GM12864 (cell line): ENCODE measurements around the gene CDHR4.

ENCODE experiments used
- DNase-seq: peaks from one replicate; pipeline ENCODE4 v3.0.0-alpha.2; 2011; ENCODE audit warnings: low read depth
- H3K4me3 ChIP-seq: 2 replicates; pipeline ENCODE4 v1.5.1; 2011; ENCODE audit warnings: mild to moderate bottlenecking, low read depth, low read length, control low read depth
- TF ChIP-seq, protein P1 (sequence below): IDR thresholded peaks from 2 replicates; pipeline ENCODE4 v1.5.1; 2011; ENCODE audit warnings: low read depth, mild to moderate bottlenecking, moderate library complexity, low read length, control low read depth, inconsistent platforms; ENCODE audit errors: missing control alignments

CDHR4 gene

DNA sequence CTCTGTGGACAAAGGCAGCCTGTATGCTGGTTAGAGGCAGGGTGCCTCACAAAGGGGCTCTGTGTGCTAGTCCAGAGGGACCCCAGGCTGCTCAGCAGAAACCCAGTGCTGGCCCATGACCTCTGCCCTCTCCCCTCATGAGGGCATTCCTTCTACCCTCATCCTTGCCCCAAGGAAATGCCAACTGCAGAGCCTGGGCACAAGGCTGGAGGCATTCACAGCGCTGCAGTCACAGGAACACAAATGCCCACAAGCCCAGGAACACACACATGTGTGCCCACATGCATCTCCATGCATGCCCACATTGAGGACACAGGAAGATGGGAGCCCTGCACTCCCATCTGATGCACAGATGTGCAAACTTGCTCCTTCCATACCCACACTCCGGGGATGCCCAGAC is 7.2 kb upstream of the CDHR4 start:
- TF ChIP-seq, protein P1, sequence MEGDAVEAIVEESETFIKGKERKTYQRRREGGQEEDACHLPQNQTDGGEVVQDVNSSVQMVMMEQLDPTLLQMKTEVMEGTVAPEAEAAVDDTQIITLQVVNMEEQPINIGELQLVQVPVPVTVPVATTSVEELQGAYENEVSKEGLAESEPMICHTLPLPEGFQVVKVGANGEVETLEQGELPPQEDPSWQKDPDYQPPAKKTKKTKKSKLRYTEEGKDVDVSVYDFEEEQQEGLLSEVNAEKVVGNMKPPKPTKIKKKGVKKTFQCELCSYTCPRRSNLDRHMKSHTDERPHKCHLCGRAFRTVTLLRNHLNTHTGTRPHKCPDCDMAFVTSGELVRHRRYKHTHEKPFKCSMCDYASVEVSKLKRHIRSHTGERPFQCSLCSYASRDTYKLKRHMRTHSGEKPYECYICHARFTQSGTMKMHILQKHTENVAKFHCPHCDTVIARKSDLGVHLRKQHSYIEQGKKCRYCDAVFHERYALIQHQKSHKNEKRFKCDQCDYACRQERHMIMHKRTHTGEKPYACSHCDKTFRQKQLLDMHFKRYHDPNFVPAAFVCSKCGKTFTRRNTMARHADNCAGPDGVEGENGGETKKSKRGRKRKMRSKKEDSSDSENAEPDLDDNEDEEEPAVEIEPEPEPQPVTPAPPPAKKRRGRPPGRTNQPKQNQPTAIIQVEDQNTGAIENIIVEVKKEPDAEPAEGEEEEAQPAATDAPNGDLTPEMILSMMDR = no peak
- H3K4me3 ChIP-seq = no peak overlapping the region
- DNase-seq = no peak

DNA sequence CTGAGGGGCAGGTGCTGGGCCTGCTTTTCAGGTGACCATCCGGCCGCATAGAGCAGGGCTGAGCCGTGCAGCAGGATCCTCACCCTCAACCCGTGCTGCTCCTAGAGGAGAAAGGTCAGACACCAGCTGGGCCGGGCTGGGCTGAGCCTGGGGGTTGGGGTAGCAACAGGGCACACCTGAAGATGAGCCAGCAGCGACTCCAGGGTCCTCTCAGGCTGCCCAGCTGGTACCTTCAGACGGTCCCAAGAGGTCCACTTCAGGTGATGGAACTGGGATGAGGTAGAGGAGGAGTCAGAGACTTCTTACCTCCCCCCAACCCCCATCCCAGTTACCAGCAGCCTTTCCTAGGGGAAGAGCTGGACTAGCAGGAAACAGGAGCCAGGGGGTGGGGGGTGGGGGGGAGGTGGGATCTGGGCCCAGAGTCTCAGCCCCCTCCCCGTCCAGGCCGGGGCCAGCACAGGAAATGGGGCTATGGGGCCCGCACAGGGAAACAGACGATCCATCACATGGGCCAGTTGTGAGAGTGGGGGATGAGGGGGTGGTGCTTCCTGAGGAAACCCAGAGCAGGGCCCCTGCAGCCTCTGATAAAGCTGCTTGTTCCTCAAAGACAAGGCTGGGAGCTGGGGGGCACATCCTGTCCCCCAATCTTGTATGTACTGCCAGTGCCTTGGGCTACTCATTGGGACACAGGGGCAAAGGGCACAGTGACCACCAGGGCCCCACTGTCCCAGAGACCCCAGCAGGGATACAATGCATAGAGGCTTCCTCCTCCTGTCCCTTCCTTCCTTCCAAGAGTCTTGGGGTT is 6.4 kb upstream of the CDHR4 start:
- no peak overlapping the region for H3K4me3 ChIP-seq
- TF ChIP-seq, protein P1 = no peak

DNA sequence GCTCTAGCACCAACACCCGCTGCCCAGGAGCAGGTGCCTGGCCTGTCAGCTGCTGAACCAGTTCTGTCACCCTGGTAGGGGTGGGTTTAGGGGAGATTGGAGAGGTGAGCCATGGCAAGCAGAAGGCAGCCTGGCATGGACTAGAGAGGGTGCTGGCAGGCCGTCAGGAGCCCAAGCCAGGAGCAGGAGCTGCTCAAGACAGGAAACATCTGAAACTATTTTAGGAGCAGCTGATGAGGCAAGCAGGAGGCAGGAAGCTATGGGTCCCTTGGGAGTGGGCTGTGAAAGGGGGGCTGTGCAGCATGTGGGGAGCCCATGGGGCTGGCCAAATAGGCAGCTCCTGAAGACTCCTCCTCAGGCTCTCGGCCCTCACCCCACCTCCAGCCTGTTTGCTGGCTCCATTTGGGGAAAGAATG is 5.7 kb upstream of the CDHR4 start:
- DNase-seq = no peak
- no peak overlapping the region for H3K4me3 ChIP-seq
- TF ChIP-seq, protein P1 = no peak

More for the DNA sequence above, 6.4 kb upstream of the CDHR4 start:
- no peak for DNase-seq

DNA sequence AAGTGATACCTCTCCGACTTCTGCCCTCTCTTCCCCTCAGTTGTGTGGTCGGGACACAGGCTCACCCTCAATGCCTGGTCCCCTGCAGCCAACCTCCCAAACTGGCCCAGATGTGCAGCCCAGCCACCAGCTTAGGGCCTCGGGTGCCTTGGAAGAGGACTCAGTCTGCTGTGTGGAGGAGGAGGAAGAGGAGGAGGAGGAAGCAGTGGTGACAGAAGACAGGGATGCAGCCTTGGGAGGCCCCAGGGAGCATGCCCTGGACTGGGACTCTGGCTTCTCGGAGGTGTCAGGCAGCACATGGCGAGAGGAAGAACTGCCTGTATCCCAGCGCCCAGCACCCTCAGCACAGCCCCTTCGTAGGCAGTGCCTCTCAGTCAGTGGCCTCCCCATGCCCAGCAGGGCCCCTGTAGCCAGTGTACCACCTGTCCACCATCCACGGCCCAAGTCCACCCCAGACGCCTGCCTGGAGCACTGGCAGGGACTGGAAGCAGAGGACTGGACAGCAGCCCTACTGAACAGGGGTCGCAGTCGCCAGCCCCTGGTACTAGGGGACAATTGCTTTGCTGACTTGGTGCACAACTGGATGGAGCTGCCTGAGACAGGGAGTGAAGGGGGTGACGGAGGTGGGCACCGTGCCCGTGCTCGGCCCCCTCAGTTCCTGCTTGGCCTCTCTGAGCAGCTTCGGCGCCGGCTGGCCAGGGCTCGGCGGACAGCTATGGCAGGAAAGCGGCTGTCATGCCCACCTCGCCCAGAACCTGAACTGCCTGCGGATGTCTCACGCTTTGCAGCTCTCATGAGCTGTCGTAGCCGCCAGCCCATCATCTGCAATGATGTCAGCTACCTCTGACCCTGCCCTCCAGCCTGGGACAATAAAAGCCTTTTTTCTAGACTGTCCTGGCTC is 4.7 kb upstream of the CDHR4 start:
- TF ChIP-seq, protein P1 = peak; percentile 1
- DNase-seq = no peak
- H3K4me3 ChIP-seq = peak overlapping the region; percentile 86

DNA sequence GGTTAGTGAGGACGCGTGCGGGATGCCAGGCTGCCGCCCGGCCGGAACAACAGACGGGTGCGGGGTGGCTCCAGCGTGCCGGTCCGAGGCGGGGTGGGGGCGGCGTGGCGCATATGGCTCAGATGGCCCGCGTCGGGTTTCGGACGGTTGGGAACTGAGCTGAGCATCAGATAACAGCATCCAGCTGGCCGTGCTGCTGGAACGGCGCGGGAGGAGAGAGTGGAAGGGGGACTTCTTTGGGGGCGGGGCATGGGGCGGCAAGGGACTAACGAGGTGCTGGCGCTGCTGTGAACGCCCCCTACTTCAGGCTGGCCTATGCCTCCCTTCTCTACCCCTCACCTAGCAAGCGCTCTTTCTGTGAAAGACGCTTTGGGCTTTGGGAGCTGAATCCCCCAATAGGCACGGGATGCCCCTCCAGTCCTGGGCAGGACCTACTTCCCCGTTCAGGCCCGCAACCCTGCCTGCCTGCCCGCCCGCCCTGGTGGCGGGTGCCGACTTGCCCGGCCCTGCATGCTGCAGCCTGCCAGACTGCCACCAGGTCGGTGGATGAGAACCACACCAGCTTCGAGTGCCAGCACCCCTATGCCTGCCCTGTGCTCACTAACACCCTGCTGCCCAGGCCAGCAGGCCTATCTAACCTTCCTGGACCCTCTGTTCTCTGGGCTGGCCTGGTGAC is 3.9 kb upstream of the CDHR4 start:
- DNase-seq = no peak
- H3K4me3 ChIP-seq = peak overlapping the region; percentile 86
- TF ChIP-seq, protein P1 = peak; percentile 13

DNA sequence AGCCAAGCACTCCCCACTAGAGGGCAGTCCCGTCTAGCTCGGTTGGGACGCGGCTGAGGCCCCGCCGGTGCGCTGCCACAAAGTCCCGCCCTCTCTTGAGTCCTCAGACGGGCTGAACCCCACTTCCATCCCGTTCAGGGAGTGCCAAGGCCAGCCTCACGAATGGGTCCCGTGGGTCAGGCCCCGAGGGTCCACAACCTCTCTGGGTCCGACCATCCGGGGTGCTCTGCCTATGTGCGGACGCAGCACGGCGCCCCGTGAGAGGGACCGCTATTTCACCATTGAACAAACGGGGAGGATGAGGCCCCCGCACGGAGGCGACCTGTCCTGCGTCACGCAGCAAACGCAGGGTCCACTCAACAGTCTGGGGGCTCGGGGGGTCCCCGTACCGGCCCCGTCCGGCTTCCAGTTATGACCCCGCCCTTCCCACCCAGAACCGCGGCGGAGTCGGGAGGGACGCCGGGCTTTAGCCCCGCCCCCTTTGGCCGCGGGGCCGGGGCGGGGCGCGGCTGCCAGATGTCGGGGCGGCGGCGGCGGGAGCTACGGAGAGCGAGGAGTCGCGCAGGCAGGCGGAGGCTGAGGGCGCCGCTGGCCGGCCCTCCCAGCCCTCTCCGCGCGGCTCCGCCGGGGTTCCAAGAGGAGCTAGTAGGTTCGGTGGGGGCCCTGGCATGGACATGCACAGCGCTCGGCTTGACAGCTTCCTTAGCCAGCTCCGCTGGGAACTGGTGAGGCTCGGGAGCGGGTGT is 3.2 kb upstream of the CDHR4 start, which contains the start of gene INKA1:
INKA1 (plus strand) TSS at position 543 of the 746 bp plus-strand sequence; CDS start at position 675, 132 bp downstream.
- TF ChIP-seq, protein P1 = peak; percentile 94
- H3K4me3 ChIP-seq = peak within 1 kb of the TSS; percentile 86
- DNase-seq = peak; percentile 56
